ENCODE data around the gene SCYGR5.

DNA sequence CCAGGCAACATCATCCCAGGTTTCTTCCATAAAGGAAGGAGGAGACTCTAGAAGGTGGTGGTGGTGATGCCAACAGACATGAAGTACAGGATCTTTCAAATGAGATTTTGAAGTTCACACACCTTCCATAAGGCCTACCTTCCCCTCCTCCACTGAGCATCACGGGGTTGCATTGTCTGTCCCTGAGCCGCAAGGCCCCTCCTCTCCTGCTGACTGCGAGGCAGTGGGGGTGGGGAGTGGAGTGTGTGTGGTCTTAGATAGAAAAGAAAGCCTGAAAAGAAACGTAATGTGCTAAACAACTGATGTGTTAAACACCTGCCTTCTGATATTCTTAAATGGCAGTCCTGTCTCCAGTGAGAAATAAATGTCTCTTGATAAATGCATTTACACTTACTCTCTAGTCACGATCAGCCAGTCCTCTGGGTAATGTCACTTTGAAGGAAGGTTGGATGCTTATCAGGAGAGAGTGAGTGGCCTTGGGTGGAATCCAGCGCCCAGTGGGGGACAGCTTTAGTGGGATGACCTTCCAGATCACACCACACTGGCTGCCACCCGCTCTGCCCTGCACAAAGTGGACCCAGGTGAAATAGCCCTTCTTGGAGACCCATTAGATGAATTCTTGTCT lies 5.5 kb upstream of the SCYGR5 start:
- TF ChIP-seq CTCF (conservative IDR thresholded peaks at IDR 0.05) (no peak), EZH2 (IDR thresholded peaks at IDR 0.05; ENCODE audit: low read depth) (no peak)
